ENCODE data around the gene CRYBA2.

CRYBA2 gene

DNA sequence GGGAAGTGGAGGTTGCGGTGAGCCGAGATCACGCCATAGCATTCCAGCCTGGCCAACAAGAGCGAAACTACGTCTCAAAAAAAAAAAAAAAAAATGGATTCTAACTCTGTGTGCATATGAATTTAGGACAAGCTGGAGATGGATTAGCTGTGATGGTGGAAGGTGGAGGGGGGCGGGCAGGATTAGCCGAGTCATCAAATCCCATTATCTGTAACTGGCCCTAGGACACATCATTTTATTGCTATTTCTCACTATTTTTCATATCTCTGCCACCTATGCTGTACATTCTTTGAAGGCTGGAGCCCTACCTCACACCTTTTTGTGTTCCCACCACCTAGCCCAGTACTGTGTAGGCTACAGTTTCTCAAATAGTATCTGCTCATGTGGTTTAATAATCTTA is 41.1 kb downstream of the CRYBA2 start:
- no peak for DNase-seq

DNA sequence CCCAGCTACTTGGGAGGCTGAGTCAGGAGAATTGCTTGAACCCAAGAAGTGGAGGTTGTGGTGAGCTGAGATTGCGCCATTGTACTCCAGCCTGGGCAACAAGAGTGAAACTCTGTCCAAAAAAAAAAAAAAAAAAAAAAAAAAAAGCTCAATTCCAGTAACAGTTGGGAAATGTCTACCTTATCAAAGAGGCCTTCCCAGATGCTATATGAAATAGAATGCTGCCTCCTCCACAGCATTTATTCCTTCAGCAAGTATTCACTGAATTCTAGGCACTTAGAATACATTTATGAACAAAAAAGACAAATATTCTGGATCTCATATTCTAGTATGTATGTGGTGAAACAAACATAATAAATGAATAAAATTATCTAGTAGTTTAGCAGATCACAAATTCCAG is 46.6 kb downstream of the CRYBA2 start:
- DNase-seq: no peak

DNA sequence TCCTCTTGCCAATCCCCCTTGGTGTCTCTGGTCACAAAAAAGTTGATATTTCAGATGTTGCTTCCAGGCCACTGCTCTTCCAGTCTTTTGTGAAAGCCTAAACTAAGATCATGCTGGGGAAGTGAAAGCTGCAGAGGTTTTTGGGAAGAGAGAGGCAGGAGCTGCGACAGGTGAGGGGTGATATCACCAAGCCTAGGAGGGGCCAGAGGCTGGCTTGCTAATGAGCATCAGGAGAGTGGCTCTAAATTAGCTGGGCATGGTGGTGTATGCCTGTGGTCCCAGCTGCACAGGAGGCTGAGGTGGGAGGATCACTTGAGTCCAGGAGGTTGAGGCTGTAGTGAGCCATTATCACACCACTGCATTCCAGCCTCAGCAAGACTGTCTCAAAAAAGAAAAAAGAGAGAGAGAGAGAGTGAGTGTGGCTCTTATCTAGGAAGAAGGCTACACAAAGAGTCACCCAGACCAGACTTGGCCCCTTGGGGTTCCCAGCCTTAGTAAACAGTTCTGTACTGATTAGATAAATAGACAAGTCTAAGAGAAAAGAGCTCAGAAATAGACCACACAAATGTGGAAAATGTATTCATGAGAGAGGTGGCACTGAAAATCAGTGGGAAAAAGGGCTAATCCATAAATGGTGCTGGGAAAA is 48.3 kb downstream of the CRYBA2 start:
- no peak for DNase-seq

All from fibroblast of upper back skin (primary cell).